Psoas muscle (tissue), 8 donors: Measurements from ENCODE around the gene CHP1. TPM values are rescaled to one million over a fixed set of nuclear protein-coding genes. Genes with fewer than 3 reads are reported as not detected.
A peak's percentile ranks its signal among the peaks of the same experiment; 100 is the strongest.

Source experiments
- ATAC-seq, 4 donors: fragments of 200-7000 bp; cut with Tn5 transposase; one replicate each; pipeline ENCODE4 v1.9.1; 2020; ENCODE audit warnings: moderate library complexity in 3 of 4, mild to moderate bottlenecking in 2 of 4
- DNase-seq, 2 donors: peaks; one replicate each; pipeline ENCODE4 v3.0.0-alpha.2; 2020
- H3K27ac ChIP-seq: fragments of 200-600 bp; one replicate; pipeline ENCODE4 v1.8.0; 2022
- H3K27me3 ChIP-seq, 3 donors: fragments of 200-600 bp in 1 of 3; one replicate each; pipeline versions ENCODE4 v1.6.1 to v1.8.0; 2013 to 2022; ENCODE audit warnings: low read length in 2 of 3, mild to moderate bottlenecking in 2 of 3, moderate library complexity in 1 of 3; ENCODE audit not compliant: insufficient read depth in 3 of 3
- H3K36me3 ChIP-seq, 2 donors: fragments of 200-600 bp in 1 of 2; one replicate each; pipeline versions ENCODE4 v1.6.1 to v1.8.0; 2013 to 2022; ENCODE audit warnings: low read depth in 1 of 2, mild to moderate bottlenecking in 1 of 2, moderate library complexity in 1 of 2; ENCODE audit not compliant: insufficient read depth in 1 of 2
- H3K4me1 ChIP-seq: fragments of 200-600 bp; one replicate; pipeline ENCODE4 v1.8.0; 2022
- H3K4me3 ChIP-seq: fragments of 200-600 bp; one replicate; pipeline ENCODE4 v1.8.0; 2022; ENCODE audit warnings: mild to moderate bottlenecking
- H3K9me3 ChIP-seq: fragments of 200-600 bp; one replicate; pipeline ENCODE4 v1.8.0; 2022
- CTCF ChIP-seq: fragments of 200-600 bp; IDR thresholded peaks from one replicate; pipeline ENCODE4 v1.8.0; 2022; ENCODE audit warnings: antibody characterized with exemption
- WGBS, 3 donors: extraction: QIAGEN DNeasy Blood & Tissue Kit; methylation state at CpG; one replicate each; pipeline versions ENCODE4 v1.1.6 to v1.1.7; 2013; 5-methylcytosine and 5-hydroxymethylcytosine counted together
- intact Hi-C, 2 donors: fragments of 100-400 bp; cut with DNase I; formaldehyde crosslinking; loops; one replicate each; pipeline versions ENCODE4 v1.11.0 to v1.14.2; 2022
- long read RNA-seq, 2 donors: library from polyadenylated mRNA; unstranded; transcript quantifications; one replicate each; pipeline ENCODE4 v2.0.0, GENCODE V29; 2021
- polyA plus RNA-seq, 3 donors: library from polyadenylated mRNA; stranded (reverse); fragments of 200-250 nt; gene quantifications; one replicate each; pipeline ENCODE4 v1.2.3, GENCODE V29; 2013
- total RNA-seq, 4 donors: library from RNA; stranded (reverse); fragmentation: NEBNext Ultra II Directional in 2 of 4; extraction: Animal tissue kit (Norgen Biotek cat#: 25700) in 2 of 4; gene quantifications; one replicate each; pipeline versions ENCODE4 v1.2.1 to v1.2.4, GENCODE V29; 2021 to 2023
- donor health status: healthy with polysubstance abuse.
- donor health status: DM: no; HTN: no; CAD: no; lungs with moderate emphysema.
- donor health status: Bipolar disorder and iron deficiency.
- donor health status: healthy.
- donor health status: DM: yes; HTN: yes; CAD: no.
- donor health status: DM: no; HTN: no; CAD: no.
- donor health status: DM: no; HTN: no; CAD: no.
- donor health status: DM: yes; HTN: yes; CAD: no.

Gene CHP1
- total RNA-seq, result 100 to 1,000 TPM; 103 to 194 (median 137) TPM
- 10 to 100 TPM; 53.6 to 92.1 (median 63.7) TPM for polyA plus RNA-seq
- long read RNA-seq, donor 1, transcript CHP1-201 (7 exons, 3,329 nt), result major isoform, 11 of 22 reads
- long read RNA-seq, donor 1, partial matches to known transcripts, result 4 of 22 reads
- long read RNA-seq, donor 1, other reads (novel, unspliced or antisense), result 7 of 22 reads
- long read RNA-seq, donor 2, transcript CHP1-201 (7 exons, 3,329 nt), result major isoform, 14 of 27 reads
- long read RNA-seq, donor 2, partial matches to known transcripts, result 3 of 27 reads
- long read RNA-seq, donor 2, other reads (novel, unspliced or antisense), result 9 of 27 reads

GRCh38 chr15:41230650-41231421 lies at the start of gene CHP1, which contains the start of gene EXD1:
TSS of gene CHP1 (plus strand) at chr15:41231268. CDS start at chr15:41231383, 115 bp downstream.
TSS of gene EXD1 (minus strand) at chr15:41230757. CDS start at chr15:41226575, 4,182 bp downstream.
- no peaks in the 10 kb centered on the region for H3K9me3 ChIP-seq
- ATAC-seq (peak; percentile 98 to 99 (median 98)), DNase-seq (peak; percentile 99 to 100)
- peak; percentile 86 for TF ChIP-seq CTCF
- peak within 1 kb of the TSS; percentile 91 for H3K27ac ChIP-seq
- WGBS, 3 donors, result 0% methylated on average over 56 to 72 of the region's 72 CpGs
- peak within 1 kb of the TSS; percentile 83 for H3K4me3 ChIP-seq
- peaks cover 24% of the 10 kb centered on the region for H3K4me1 ChIP-seq
- no peaks in the 10 kb centered on the region for H3K27me3 ChIP-seq
- H3K36me3 ChIP-seq, result peaks cover 0 to 5% of the 10 kb centered on the region in 2 donors
- intact Hi-C loops, result loop anchor here (5.0 to 10.0 kb wide), 4 partner anchors 51 to 324 kb away; partner anchors contain the start of genes NUSAP1 (in 1 of the 2) and OIP5 (in 1 of the 2)

- Histone ChIP-seq H3K4me1 (no peaks in the 10 kb centered on the region), H3K9me3 (no peaks in the 10 kb centered on the region), H3K27ac (no peak overlapping the region), H3K36me3 (no peaks in the 10 kb centered on the region), H3K27me3 (no peaks in the 10 kb centered on the region), H3K4me3 (no peak overlapping the region)
- intact Hi-C loops, result loop anchor here in 1 of 2 donors (5.0 kb wide), 1 partner anchor 325 kb away; no protein-coding TSS in a partner anchor
- 62 to 66% (median 64%) methylated on average over 4 of the region's 4 CpGs for WGBS, 3 donors
- ATAC-seq (no peak), DNase-seq (no peak)
- no peak for TF ChIP-seq CTCF
Observed at GRCh38 chr15:41182266-41182665, 48.8 kb upstream of the CHP1 start.

DNA sequence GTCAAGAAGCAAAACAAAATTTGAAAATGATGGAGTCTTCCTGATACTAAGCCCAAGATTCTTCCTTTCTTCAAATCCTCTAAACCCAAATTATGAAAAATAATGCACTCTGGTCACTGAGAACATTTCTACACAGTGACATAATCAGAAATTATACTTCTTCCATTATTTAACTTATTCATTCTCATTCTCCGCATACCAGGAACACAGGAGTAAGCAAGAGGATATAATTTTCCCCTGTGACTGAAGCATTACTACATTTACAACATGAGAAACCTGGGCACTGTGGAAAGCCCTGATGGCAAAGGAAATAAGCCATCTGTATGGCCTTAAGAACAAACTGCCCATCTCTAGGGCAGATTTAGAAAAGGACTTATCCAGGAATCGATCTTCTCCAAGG lies 47.5 kb upstream of the CHP1 start:
- WGBS, 3 donors, result 59 to 67% (median 60%) methylated on average over 2 of the region's 2 CpGs
- Histone ChIP-seq H3K27me3 (no peaks in the 10 kb centered on the region), H3K4me3 (no peak overlapping the region), H3K36me3 (no peaks in the 10 kb centered on the region), H3K4me1 (no peaks in the 10 kb centered on the region), H3K9me3 (no peaks in the 10 kb centered on the region), H3K27ac (no peak overlapping the region)
- ATAC-seq, result no peak
- TF ChIP-seq CTCF, result no peak
- intact Hi-C loops, result loop anchor here in 1 of 2 donors (5.0 kb wide), 1 partner anchor 326 kb away; no protein-coding TSS in a partner anchor
- no peak for DNase-seq

- Histone ChIP-seq H3K4me3 (no peak overlapping the region), H3K27ac (no peak overlapping the region), H3K27me3 (peaks cover 0 to 2% (median 0%) of the 10 kb centered on the region in 3 donors), H3K9me3 (no peaks in the 10 kb centered on the region), H3K36me3 (no peaks in the 10 kb centered on the region), H3K4me1 (no peaks in the 10 kb centered on the region)
- WGBS, 3 donors, result 92 to 95% (median 94%) methylated on average over 1 of the region's 1 CpG
- ATAC-seq (no peak), DNase-seq (no peak)
- intact Hi-C loops, result no loop called here
- no peak for TF ChIP-seq CTCF
Observed at GRCh38 chr15:41194444-41194843, 36.6 kb upstream of the CHP1 start.
